H9 (cell line): ENCODE data around the gene EFNA5. TPM values are rescaled to one million over a fixed set of nuclear protein-coding genes. Genes with fewer than 3 reads are reported as not detected.

Experiments used
- DNase-seq: peaks from one replicate; pipeline ENCODE4 v3.0.0-alpha.2; 2017
- H2AFZ ChIP-seq: one replicate; pipeline ENCODE4 v1.6.1; 2013; ENCODE audit warnings: mild to moderate bottlenecking, low read length, control low read depth, moderate library complexity
- H2AK5ac ChIP-seq: 2 replicates; pipeline ENCODE4 v1.6.1; 2013; ENCODE audit warnings: low read length, control low read depth, mixed read lengths; ENCODE audit not compliant: insufficient read length
- H2BK120ac ChIP-seq: one replicate; pipeline ENCODE4 v1.6.1; 2013; ENCODE audit warnings: low read depth, mild to moderate bottlenecking, low read length, control low read depth, inconsistent platforms; ENCODE audit not compliant: poor library complexity, severe bottlenecking
- H2BK12ac ChIP-seq: 2 replicates; pipeline ENCODE4 v1.6.1; 2013; ENCODE audit warnings: low read length, control low read depth, mixed read lengths, low read depth; ENCODE audit not compliant: insufficient read length
- H2BK15ac ChIP-seq: 2 replicates; pipeline ENCODE4 v1.6.1; 2013; ENCODE audit warnings: low read depth, low read length, control low read depth
- H2BK20ac ChIP-seq: one replicate; pipeline ENCODE4 v1.6.1; 2013; ENCODE audit warnings: low read depth, mild to moderate bottlenecking, low read length, control low read depth, inconsistent platforms; ENCODE audit not compliant: poor library complexity, severe bottlenecking
- H2BK5ac ChIP-seq: 2 replicates; pipeline ENCODE4 v1.6.1; 2013; ENCODE audit warnings: low read length, control low read depth, mixed read lengths; ENCODE audit not compliant: insufficient read length
- H3K14ac ChIP-seq: 2 replicates; pipeline ENCODE4 v1.6.1; 2013; ENCODE audit warnings: low read length, control low read depth; ENCODE audit not compliant: insufficient read depth
- H3K18ac ChIP-seq: 2 replicates; pipeline ENCODE4 v1.6.1; 2013; ENCODE audit warnings: low read depth, mild to moderate bottlenecking, mixed read lengths, low read length, control low read depth; ENCODE audit not compliant: insufficient read length
- H3K23ac ChIP-seq: 2 replicates; pipeline ENCODE4 v1.6.1; 2013; ENCODE audit warnings: low read length, control low read depth, mixed read lengths, low read depth; ENCODE audit not compliant: insufficient read length
- H3K23me2 ChIP-seq: 2 replicates; pipeline ENCODE4 v1.6.1; 2013; ENCODE audit warnings: low read depth, mild to moderate bottlenecking, mixed read lengths, low read length, control low read depth; ENCODE audit not compliant: insufficient read length, poor library complexity, severe bottlenecking
- H3K27ac ChIP-seq: 2 replicates; pipeline ENCODE4 v1.5.1; 2013; ENCODE audit warnings: low read length, control low read depth, mixed read lengths, low read depth; ENCODE audit not compliant: insufficient read length
- H3K27me3 ChIP-seq: 2 replicates; pipeline ENCODE4 v1.6.1; 2013; ENCODE audit warnings: low read length, control low read depth, inconsistent platforms; ENCODE audit not compliant: insufficient read depth
- H3K4ac ChIP-seq: 2 replicates; pipeline ENCODE4 v1.6.1; 2013; ENCODE audit warnings: low read depth, mild to moderate bottlenecking, control low read depth, inconsistent platforms, low read length, moderate library complexity
- H3K4me1 ChIP-seq: 2 replicates; pipeline ENCODE4 v1.6.1; 2013; ENCODE audit warnings: low read length, control low read depth, inconsistent platforms; ENCODE audit not compliant: insufficient read depth
- H3K4me2 ChIP-seq: 2 replicates; pipeline ENCODE4 v1.6.1; 2013; ENCODE audit warnings: low read length, control low read depth, mixed read lengths; ENCODE audit not compliant: insufficient read length, insufficient read depth
- H3K56ac ChIP-seq: 2 replicates; pipeline ENCODE4 v1.6.1; 2013; ENCODE audit warnings: low read depth, mild to moderate bottlenecking, mixed read lengths, low read length, control low read depth; ENCODE audit not compliant: insufficient read length
- H3K79me1 ChIP-seq: 2 replicates; pipeline ENCODE4 v1.6.1; 2013; ENCODE audit warnings: low read depth, mild to moderate bottlenecking, moderate library complexity, low read length, control low read depth, inconsistent platforms; ENCODE audit not compliant: insufficient read depth, poor library complexity, severe bottlenecking
- H3K79me2 ChIP-seq: 2 replicates; pipeline ENCODE4 v1.6.1; 2013; ENCODE audit warnings: low read length, control low read depth, inconsistent platforms; ENCODE audit not compliant: insufficient read depth
- H3K9ac ChIP-seq: 2 replicates; pipeline ENCODE4 v1.6.1; 2013; ENCODE audit warnings: low read length, control low read depth, mixed read lengths; ENCODE audit not compliant: insufficient read length; ENCODE audit errors: extremely low read depth
- H3K9me3 ChIP-seq: one replicate; pipeline ENCODE4 v1.6.1; 2013; ENCODE audit warnings: low read depth, low read length, inconsistent platforms; ENCODE audit not compliant: control insufficient read depth
- H3T11ph ChIP-seq: one replicate; pipeline ENCODE4 v1.6.1; 2013; ENCODE audit warnings: mild to moderate bottlenecking, low read length, control low read depth, inconsistent platforms
- H4K20me1 ChIP-seq: one replicate; pipeline ENCODE4 v1.6.1; 2013; ENCODE audit not compliant: control insufficient read depth, insufficient read length, insufficient read depth
- H4K5ac ChIP-seq: 2 replicates; pipeline ENCODE4 v1.6.1; 2013; ENCODE audit warnings: low read depth, mild to moderate bottlenecking, mixed read lengths, low read length, control low read depth; ENCODE audit not compliant: insufficient read length
- H4K8ac ChIP-seq: replicated peaks from 2 replicates; pipeline ENCODE4 v1.6.1; 2013; ENCODE audit warnings: low read length, control low read depth, mixed read lengths, low read depth; ENCODE audit not compliant: insufficient read length
- H4K91ac ChIP-seq: 2 replicates; pipeline ENCODE4 v1.6.1; 2013; ENCODE audit warnings: low read depth, mild to moderate bottlenecking, moderate library complexity, mixed read lengths, low read length, control low read depth; ENCODE audit not compliant: insufficient read length
- H3K27ac Mint-ChIP-seq, 3 experiments: 2 replicates in 2 of 3; 3 replicates in 1 of 3; pipeline ENCODE4 v1.8.0; 2020 to 2021; ENCODE audit warnings: mixed read lengths in 3 of 3, mild to moderate bottlenecking in 1 of 3, moderate library complexity in 1 of 3
- H3K27me3 Mint-ChIP-seq: 2 replicates; pipeline ENCODE4 v1.8.0; 2021; ENCODE audit warnings: low read depth, mild to moderate bottlenecking, moderate library complexity, mixed read lengths
- H3K36me3 Mint-ChIP-seq, 3 experiments: 2 replicates in 2 of 3; 3 replicates in 1 of 3; pipeline ENCODE4 v1.8.0; 2020 to 2021; ENCODE audit warnings: low read depth in 3 of 3, mixed read lengths in 3 of 3; ENCODE audit not compliant: insufficient read depth in 1 of 3
- H3K4me1 Mint-ChIP-seq, 2 experiments: 2 replicates each; pipeline ENCODE4 v1.8.0; 2020; ENCODE audit warnings: mixed read lengths in 2 of 2
- H3K4me3 Mint-ChIP-seq, 2 experiments: 2 replicates in 1 of 2; 3 replicates in 1 of 2; pipeline ENCODE4 v1.8.0; 2020 to 2021; ENCODE audit warnings: mild to moderate bottlenecking in 2 of 2, mixed read lengths in 2 of 2, moderate library complexity in 1 of 2
- H3K9me3 Mint-ChIP-seq, 2 experiments: 2 replicates in 1 of 2; 3 replicates in 1 of 2; pipeline ENCODE4 v1.8.0; 2020; ENCODE audit warnings: mild to moderate bottlenecking in 2 of 2, mixed read lengths in 2 of 2, moderate library complexity in 1 of 2
- CTCF ChIP-seq: fragments of 200-600 bp; sonication (generic); conservative IDR thresholded peaks from 3 replicates; pipeline ENCODE4 v1.8.0; 2021; ENCODE audit warnings: antibody characterized with exemption, mild to moderate bottlenecking
- total RNA-seq: library from RNA; stranded (reverse); gene quantifications from 2 replicates; pipeline ENCODE4 v1.2.1, GENCODE V29; 2021

Gene EFNA5
- total RNA-seq, 1 experiment from 2014 or later: 20.4 TPM

DNA sequence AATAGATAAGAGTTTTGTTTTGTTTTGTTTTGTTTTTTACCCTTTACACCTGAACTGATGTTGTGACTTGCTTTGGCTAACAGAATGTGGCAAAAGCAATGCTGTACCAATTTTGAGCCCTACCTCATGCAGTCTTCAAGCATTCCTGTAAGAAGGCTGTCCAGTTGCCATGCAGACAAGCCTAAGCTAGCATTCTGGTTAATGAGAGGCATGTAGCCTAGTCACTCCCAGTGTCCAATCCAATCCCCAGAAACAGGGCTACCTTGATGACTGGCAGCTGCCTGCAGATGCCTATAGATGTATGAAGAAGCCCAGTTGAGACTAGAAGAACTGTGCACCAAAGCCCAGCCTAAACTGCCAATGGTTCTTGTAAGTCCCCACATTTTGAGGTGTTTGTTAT lies 9.4 kb upstream of the EFNA5 start:
- Mint-ChIP-seq H3K27me3 (no peaks in the 10 kb centered on the region), H3K27ac (no peak overlapping the region), H3K4me3 (no peak overlapping the region), H3K9me3 (no peaks in the 10 kb centered on the region), H3K4me1 (peaks cover 26 to 29% of the 10 kb centered on the region in 2 experiments), H3K36me3 (no peaks in the 10 kb centered on the region)
- H3K4me2 ChIP-seq: no peak overlapping the region
- H4K8ac ChIP-seq: no peak overlapping the region
- H3K18ac ChIP-seq: no peak overlapping the region
- no peak overlapping the region for H2AK5ac ChIP-seq
- no peaks in the 10 kb centered on the region for H3K23me2 ChIP-seq
- no peaks in the 10 kb centered on the region for H3K27me3 ChIP-seq
- H3K79me1 ChIP-seq: no peaks in the 10 kb centered on the region
- H3K9me3 ChIP-seq: no peaks in the 10 kb centered on the region
- no peak overlapping the region for H2BK120ac ChIP-seq
- no peak for TF ChIP-seq CTCF
- H2BK12ac ChIP-seq: no peak overlapping the region
- H4K5ac ChIP-seq: no peak overlapping the region
- no peak overlapping the region for H2BK20ac ChIP-seq
- no peak overlapping the region for H2AFZ ChIP-seq
- H3K4me1 ChIP-seq: peaks cover 2% of the 10 kb centered on the region; the same call in 1 of the 2 replicates
- no peak overlapping the region for H3K23ac ChIP-seq
- no peak overlapping the region for H3K9ac ChIP-seq
- no peak overlapping the region for H2BK15ac ChIP-seq
- H3K14ac ChIP-seq: no peak overlapping the region
- H4K91ac ChIP-seq: no peak overlapping the region
- no peak overlapping the region for H3K56ac ChIP-seq
- H3K4ac ChIP-seq: no peak overlapping the region
- H2BK5ac ChIP-seq: no peak overlapping the region
- H3T11ph ChIP-seq: no peak overlapping the region
- H3K79me2 ChIP-seq: no peaks in the 10 kb centered on the region
- H3K27ac ChIP-seq: no peak overlapping the region
- DNase-seq: no peak
- no peaks in the 10 kb centered on the region for H4K20me1 ChIP-seq
